ENCODE data around the gene C1S.
"Not testable (repeated sequence)": the region's sequence is repeated elsewhere in the genome, so short reads cannot be mapped to it uniquely, and the experiment has no call there.

C1S gene

DNA sequence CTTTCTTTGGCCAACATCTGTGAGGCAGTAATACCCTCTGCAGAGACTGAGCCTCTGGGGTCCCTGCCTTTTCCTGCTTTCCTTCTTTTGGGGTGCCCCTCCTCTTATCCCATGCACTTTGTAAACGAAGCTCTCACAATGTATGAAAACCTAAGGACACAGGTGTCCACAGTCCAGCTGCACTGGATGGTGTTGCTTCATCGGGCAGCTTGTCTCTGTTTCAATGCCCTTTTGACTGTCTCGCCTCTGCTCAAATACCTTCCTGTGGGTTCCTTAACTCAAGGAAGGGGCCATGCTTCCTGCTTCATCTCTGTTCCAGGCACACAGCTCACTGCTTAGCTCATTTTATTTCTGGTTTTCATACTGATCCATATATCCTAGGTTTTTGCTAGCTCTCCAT is 42.1 kb downstream of the C1S start:
- DNase-seq (ENCODE audit: low read depth, low spot score) = no peak

DNA sequence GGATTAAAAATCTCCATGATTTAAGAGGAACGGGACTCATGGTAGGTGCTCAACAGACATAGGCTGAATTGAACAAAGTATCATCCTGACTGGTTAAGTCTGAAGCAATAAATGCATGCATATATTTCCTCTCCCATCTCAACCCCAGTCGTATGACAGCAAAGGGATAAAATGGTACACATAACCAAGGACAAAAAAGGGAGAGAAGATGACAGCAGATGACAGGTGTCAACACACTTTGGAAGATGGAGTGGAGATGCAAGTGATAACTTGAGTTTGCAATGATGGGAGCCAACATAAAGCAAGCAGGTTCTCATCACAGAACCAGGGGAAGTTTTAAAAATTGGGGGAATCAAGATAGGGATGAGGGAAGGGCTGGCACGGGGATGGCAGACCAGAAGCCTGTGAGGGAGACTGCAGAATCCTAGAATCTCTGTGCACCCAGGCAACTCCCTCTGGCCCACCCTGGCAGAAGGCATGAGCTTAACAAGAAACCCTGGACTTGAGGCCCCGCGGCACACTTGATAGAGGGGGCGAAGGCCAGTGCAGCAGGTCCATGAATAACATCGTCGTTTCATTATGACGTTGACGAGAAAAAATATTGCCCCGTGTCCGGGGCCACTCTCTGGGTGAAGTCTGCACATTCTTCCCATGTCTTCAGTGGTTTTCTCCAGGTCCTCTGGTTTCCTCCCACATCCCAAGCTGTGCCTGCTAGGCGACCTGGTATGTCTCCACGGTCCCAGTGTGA is 43.5 kb downstream of the C1S start:
- no peak for DNase-seq (ENCODE audit: low read depth, low spot score)

DNA sequence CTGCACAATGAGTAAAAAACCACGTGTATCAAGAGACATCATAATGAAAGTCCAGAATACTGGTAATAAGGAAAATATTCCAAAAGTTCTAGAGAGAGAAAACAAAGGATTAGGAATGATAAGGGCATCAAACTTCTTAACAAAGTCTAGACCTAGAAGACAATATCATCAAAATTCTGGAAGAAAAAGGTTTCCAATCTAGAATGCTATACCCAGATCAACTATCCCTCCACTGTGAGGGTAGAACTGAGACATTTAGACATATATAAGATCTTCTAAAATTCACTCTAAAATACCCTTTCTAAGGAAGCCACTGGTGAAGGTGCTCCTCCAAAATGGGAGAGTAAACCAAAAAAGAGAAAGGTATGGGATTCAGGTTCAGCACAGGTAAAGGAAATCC is 45.6 kb downstream of the C1S start:
- DNase-seq (ENCODE audit: low read depth, low spot score) = no peak

DNA sequence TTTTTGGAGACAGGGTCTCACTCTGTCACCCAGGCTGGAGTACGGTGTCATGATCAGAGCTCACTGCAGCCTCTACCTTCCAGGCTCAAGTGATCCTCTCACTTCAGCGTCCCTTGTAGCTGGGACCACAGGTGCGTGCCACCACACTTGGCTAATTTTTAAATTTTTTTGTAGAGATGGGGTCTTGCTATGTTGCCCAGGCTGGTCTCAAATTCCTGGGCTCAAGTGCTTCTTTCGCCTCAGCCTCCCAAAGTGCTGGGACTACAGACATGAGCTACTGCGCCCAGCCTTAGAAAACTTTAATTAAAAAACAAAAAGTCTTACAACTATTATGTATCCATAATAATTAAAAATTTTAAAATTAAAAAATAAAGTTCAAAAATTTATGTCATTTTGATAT is 46.7 kb downstream of the C1S start:
- not testable (repeated sequence) for DNase-seq (ENCODE audit: low read depth, low spot score)

DNA sequence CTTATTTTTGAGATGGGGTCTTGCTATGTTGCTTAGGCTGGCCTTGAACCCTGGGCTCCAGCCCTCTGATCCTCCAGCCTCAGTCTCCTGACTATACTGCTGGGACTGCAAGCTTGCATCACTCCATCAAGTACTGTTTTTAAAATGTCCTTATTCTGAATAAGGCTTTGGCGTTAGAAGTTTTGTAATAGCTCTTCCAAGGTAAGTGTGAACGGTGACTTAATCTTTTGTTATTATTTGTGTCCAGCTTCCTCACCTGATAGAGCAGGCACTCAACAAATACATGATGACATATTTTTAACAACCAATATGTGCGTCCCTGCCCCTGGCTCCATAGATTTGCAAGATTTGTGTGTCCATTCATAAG is 47.1 kb downstream of the C1S start:
- DNase-seq (ENCODE audit: low read depth, low spot score) = no peak

DNA sequence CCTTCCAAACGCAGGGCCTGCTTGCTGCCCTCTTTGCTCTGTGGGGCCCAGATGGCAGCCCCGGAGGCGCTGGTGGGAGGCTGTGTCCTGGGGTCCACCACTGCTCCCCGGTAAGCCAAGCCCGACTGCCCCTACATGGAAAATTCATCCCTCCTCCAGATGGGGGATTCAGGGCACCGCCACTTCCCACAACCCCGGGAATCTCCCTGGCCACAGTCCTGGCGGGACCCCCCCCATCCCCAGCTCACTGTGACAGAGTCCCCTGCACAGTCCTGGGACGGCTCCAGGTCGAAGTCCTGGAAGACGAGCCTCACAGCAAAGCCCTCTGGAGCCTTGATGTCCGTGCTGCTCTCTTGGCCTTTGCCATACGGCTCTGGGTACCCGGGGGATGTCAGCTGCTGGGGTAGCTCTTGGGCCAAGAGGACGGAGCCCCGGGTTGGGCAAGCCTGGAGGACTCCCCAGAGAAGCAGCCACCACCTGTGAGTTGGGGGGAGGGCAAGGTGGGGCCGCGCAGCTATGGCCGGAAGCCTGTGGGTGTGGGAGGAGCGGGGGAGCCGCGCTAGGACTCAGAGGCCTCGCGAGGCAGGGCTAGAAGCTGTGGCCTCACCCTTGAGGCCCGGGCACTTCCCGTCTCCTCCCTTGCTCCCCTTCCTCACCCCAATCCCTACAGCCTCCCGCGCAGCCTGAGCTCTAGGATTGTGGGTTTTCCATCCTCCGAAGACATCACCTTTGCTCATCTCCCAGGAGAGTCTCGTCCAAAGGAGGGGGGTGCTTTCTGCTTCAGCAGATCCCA is 47.7 kb downstream of the C1S start:
- DNase-seq (ENCODE audit: low read depth, low spot score) = no peak

DNA sequence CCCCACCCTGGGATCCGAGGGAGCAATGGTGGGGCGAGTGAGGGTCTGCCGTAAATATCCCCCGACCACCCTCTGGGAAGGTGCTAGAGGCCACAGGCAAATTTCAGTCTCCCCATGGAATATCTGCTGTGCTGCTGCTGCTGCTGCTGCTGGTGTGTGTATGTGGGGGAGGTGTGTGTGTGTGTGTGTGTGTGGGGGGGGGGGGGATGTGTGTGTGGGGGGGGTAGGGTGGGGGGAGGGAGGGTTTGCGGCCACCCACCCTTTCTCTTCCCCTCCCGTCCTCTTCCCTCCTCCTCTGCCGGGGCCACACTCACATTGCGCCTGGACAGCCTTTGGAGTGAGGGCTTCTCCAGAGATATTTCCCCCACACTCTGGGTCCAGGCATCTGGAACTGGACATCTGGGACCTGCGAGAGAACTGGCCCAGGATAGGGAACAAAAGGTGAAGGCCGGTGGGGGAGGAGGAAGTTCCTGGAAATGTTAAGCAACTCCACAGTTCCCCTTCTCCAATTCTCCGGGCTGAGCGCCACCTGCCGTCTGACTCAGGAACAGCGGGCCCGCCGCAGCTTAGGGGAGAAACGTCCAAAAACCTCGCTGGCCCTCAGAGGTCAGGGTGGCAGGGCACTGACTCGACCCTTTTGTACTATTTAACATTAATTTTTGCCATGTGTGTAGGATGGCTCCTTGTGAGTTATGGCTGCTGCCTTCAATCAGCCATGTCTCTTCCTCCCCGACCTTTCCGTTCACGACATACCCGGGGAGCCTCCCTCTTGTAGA is 48.5 kb downstream of the C1S start, which contains the start of gene C1RL:
C1RL (minus strand) TSS at position 419 of the 776 bp plus-strand sequence; CDS start at position 385, 34 bp downstream.
- no peak for DNase-seq (ENCODE audit: low read depth, low spot score)

DNA sequence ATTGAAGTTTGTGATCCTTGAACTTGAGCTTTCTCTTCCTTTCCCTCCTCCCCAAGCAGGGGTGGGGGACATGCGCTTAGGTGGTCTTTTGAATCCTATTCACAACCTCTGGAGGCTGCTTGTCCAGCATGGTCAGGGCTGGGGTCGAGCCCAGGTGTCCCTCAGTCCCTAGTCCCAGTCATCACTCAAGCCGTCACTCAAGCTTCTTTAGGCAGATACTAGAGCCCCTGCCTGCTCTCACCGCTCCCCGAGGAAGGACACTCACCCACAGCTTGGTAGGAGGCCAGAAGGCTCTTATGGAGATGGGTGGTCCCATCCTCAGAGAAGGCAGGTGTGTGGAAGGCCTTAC is 49.0 kb downstream of the C1S start:
- DNase-seq (ENCODE audit: low read depth, low spot score) = no peak

DNA sequence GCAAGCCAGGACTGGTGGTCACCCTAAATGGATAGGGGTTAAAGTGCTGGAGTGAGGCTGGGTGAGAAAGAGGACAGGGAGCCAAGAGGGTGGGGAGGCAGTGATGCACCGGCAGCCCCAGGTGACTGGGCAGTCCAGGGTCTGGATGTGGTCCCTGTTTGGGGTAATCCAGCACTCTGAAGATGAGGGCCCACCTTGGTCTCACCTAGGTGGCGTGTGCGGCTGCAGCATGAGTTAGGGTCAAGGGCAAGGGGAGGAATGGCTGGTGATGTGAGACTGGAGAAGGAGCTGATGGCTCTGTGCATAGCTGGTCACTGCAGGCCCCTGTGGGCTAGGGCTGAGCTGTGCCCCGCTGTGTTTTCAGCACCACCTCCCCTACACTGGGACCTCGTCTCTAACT is 50.1 kb downstream of the C1S start:
- DNase-seq (ENCODE audit: low read depth, low spot score) = no peak

DNA sequence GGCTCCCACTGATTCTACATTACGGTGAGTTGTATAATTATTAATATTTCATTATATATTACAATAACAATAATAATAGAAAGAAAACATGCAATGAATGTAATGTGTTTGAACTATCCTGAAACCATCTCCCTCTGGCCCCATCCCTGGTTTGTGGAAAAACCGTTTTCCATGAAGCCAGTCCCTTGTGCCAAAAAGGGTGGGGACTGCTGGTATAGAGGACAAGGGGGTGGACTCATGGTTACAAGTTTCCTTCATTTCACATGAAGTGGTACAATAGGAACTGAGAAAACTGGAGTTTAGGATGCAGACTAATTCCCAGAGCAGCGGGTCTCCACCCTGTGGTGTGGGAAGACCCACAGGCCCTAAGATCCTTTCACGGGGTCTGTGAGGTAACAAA is 51.5 kb downstream of the C1S start:
- DNase-seq (ENCODE audit: low read depth, low spot score) = no peak

DNA sequence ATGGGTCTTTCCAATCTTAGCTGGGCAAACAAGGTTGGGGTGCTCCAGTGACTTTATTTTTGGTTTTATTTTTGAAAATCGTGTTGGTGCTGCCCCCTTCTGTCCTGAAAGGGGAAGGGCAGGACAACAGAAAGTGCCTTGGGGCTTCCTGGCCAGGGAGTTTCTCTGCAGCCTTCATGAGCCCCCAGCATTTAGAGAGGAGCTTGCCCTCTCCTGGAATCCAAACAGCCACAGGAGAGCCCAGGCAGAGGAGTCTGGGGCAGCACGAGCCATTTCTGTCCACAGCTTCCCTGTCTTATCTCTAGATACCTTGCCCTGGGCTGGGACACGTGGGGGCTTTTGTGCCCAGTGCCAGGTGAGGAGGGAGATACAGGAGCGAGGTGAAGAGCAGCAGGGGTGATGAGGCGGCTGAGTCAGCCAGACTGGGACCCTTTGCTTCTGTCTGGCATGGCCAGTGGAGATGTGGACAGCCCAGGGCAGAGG is 52.9 kb downstream of the C1S start:
- DNase-seq (ENCODE audit: low read depth, low spot score) = no peak

DNA sequence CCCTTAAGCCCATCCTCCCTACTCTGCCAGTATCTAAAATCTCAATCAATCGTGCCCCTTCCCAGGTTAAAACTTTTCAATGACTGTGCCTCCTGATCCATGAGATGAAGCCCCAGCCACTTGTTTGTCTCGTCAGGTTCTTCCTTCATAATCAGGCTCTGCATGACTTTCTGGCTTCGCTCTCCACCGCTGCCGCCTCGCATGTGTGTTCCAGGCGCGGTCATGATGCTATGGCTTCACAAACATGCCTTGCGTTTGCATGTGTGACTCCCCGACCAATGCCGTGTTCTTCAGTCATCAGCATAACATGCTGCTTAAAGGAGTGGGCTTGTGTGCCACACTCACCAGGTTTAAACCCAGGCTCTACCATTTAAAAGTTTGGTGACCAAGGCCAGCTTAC is 53.5 kb downstream of the C1S start:
- no peak for DNase-seq (ENCODE audit: low read depth, low spot score)

DNA sequence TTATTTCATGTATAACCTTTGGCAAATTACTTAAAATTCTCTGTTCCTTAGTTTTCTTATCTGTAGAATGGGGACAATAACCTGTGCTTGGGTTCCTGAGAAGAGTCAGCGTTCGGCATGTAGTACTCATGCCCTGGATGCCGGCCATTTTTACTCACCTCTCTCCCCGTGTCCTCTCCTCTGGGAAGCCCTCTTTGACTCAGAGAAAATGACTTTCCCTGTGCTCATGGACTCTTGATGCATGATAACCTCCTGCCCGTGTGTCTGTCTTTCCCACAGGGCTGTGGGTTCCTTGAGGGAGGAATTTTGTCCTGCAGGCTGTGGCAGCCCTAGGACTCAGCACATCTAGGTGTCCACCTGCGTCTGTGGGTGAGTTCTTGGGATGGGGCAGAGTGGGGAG is 54.3 kb downstream of the C1S start:
- no peak for DNase-seq (ENCODE audit: low read depth, low spot score)

DNA sequence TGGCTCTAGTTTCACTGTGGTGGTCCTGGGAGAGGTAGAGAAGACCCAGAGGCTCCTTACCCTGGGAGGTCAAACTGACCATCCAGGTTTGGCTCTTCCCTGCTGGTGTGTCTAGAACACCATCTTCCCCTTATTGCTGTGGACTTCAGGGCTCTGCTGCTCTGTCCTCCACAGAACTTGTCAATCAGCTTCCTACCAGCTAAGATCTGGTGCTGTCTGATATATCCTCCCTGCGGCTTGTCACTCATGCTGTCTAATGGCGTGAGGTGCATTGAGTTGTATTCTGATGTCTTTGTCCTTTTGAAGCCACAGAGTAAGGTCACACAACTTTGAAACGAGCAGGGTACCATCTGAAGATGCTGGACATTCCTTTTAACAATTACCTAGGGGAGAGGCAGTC is 55.7 kb downstream of the C1S start:
- no peak for DNase-seq (ENCODE audit: low read depth, low spot score)

DNA sequence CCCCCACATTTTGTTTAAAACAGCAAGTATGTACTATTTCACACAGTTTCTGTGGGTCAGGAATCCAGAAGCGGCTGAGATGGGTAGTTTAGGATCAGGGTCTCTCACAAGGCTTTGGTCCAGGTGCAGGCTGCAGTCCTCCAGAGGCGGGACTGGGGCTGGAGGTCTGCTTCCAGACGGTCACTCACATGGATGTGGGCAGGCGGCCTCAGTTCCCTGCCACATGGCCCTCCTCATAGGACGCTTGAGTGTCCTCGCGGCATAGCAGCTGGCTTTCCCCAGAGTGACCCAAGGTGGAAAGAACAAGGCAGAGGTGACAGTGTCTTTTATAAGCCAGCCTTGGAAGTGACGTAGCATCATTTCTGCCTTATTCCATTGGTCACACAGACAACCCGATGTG is 56.4 kb downstream of the C1S start:
- DNase-seq (ENCODE audit: low read depth, low spot score) = no peak

DNA sequence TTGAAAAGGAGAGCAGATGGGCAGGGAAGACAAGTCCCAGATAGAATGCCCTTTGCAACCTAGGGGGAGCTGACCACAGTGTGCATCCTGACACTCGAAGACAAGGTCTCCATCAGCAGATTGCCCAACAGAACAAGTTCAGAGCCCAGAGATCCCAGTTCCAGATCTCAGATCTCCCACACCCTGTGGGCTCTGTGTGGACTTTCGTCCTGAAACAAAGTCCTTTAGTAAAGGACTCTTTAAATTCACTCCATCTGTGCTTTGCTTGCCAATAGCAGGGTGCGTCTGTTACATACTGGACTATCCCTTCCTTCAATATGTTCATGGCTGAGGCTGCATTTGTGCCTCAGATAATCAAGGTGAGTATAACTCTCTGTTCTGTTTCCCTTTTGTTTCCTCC is 57.2 kb downstream of the C1S start:
- DNase-seq (ENCODE audit: low read depth, low spot score) = no peak

DNA sequence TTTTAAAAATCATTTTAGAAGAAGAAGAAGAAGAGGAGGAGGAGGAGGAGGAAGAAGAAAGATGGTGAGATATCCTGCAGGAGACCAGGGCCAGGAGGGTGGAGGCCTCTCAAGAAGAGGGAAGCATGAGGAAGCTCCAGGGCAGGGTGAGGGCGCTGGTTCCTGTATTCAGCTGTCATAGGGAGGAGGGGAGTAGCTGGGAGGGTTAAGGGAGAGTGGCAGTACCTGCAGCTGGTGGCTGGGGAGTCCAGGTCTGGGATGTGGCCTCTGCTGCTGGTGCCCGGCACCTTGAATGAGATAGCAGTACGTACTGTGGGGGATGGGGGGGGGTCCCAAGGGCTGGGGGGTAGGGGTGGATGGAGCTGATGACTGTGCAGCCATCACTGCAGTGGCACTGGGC is 58.4 kb downstream of the C1S start:
- no peak for DNase-seq (ENCODE audit: low read depth, low spot score)

DNA sequence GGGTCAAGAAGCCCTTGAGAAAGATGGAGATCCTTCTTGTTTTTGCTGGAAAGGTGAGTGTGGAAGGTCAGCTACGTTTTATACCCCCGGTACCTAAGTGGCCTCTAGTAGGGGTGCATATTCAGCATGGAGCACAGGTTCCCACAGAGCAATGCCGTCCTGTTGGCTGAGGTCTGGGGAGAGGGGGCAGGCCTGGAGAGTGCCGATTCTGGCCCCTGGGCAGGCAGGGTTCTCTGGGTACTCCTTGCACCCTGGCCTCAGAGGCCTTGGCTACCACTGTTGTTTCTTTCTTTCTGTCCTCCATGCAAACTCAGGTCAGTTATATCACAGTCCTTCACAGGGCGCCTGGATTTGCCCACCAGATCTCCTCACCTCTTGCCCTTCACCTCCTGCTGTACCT is 59.6 kb downstream of the C1S start:
- DNase-seq (ENCODE audit: low read depth, low spot score) = no peak
